Neural cell (in vitro differentiated cells): Measurements from ENCODE around the gene MOBP. TPM values are rescaled to one million over a fixed set of nuclear protein-coding genes. Genes with fewer than 3 reads are reported as not detected.

Experiments used
- H2AFZ ChIP-seq: fragments of 200-600, 300-800 bp; sonication (generic), shearing (Covaris generic); 2 replicates; pipeline ENCODE4 v1.6.0; 2014; ENCODE audit warnings: low read depth, mild to moderate bottlenecking, antibody characterized with exemption, low read length, moderate library complexity
- H3F3A ChIP-seq: fragments of 200-600 bp; shearing (Covaris generic); 2 replicates; pipeline ENCODE4 v1.6.1; 2016; ENCODE audit warnings: mild to moderate bottlenecking, moderate library complexity, mixed read lengths, antibody characterized with exemption, low read length; ENCODE audit not compliant: insufficient read depth, poor library complexity, severe bottlenecking
- H3K27ac ChIP-seq: fragments of 200-600, 300-800 bp; sonication (generic), shearing (Covaris generic); 2 replicates; pipeline ENCODE4 v1.5.1; 2014; ENCODE audit warnings: mild to moderate bottlenecking, low read length, moderate library complexity
- H3K27me3 ChIP-seq: fragments of 300-800, 200-600 bp; sonication (generic), shearing (Covaris generic); 2 replicates; pipeline ENCODE4 v1.6.0; 2014; ENCODE audit warnings: mild to moderate bottlenecking, low read depth, low read length, moderate library complexity; ENCODE audit not compliant: insufficient read depth
- H3K36me3 ChIP-seq: fragments of 300-800, 200-600 bp; sonication (generic), shearing (Covaris generic); 2 replicates; pipeline ENCODE4 v1.5.1; 2014; ENCODE audit warnings: mild to moderate bottlenecking, antibody characterized with exemption, low read length, moderate library complexity; ENCODE audit not compliant: insufficient read depth
- H3K4me2 ChIP-seq: fragments of 300-800, 200-600 bp; sonication (generic), shearing (Covaris generic); 2 replicates; pipeline ENCODE4 v1.6.0; 2014; ENCODE audit warnings: mild to moderate bottlenecking, low read length
- H3K4me3 ChIP-seq: fragments of 300-800, 200-600 bp; sonication (generic), shearing (Covaris generic); 2 replicates; pipeline ENCODE4 v1.5.1; 2014; ENCODE audit warnings: mild to moderate bottlenecking, low read length, moderate library complexity
- H3K79me2 ChIP-seq: fragments of 200-600 bp; shearing (Covaris generic); replicated peaks from 2 replicates; pipeline ENCODE4 v1.6.0; 2014; ENCODE audit warnings: mild to moderate bottlenecking, low read length, moderate library complexity; ENCODE audit not compliant: insufficient read depth
- H3K9ac ChIP-seq: fragments of 300-800, 200-600 bp; sonication (generic), shearing (Covaris generic); 2 replicates; pipeline ENCODE4 v1.6.1; 2016; ENCODE audit warnings: mild to moderate bottlenecking, low read length, mixed read lengths
- H3K9me2 ChIP-seq: fragments of 200-600 bp; shearing (Covaris generic); 2 replicates; pipeline ENCODE4 v1.6.1; 2016; ENCODE audit warnings: mild to moderate bottlenecking, low read length, mixed read lengths; ENCODE audit not compliant: insufficient read depth
- H3K9me3 ChIP-seq: fragments of 200-600, 300-800 bp; sonication (generic), shearing (Covaris generic); 2 replicates; pipeline ENCODE4 v1.6.1; 2016; ENCODE audit warnings: mild to moderate bottlenecking, mixed run types, low read length, moderate library complexity, mixed read lengths
- H4K20me1 ChIP-seq: fragments of 200-600 bp; shearing (Covaris generic); 2 replicates; pipeline ENCODE4 v1.6.1; 2016; ENCODE audit warnings: mild to moderate bottlenecking, mixed run types; ENCODE audit not compliant: insufficient read depth
- CTCF ChIP-seq: fragments of 450-650 bp; IDR thresholded peaks from 2 replicates; pipeline ENCODE4 v1.5.1; 2014; ENCODE audit warnings: antibody characterized with exemption, mild to moderate bottlenecking, moderate library complexity; ENCODE audit not compliant: poor library complexity, severe bottlenecking
- EP300 ChIP-seq: fragments of 450-650 bp; conservative IDR thresholded peaks from 2 replicates; pipeline ENCODE4 v1.6.1; 2014; ENCODE audit warnings: antibody characterized with exemption, mild to moderate bottlenecking, moderate library complexity; ENCODE audit not compliant: poor library complexity, severe bottlenecking
- EZH2 ChIP-seq: fragments of 200-600, 300-800 bp; shearing (Covaris generic), sonication (generic); IDR thresholded peaks from 2 replicates; pipeline ENCODE4 v1.6.1; 2014; ENCODE audit warnings: antibody characterized with exemption, low read length, borderline replicate concordance, mild to moderate bottlenecking; ENCODE audit not compliant: insufficient read depth, poor library complexity, severe bottlenecking
- MXI1 ChIP-seq: fragments of 450-650 bp; conservative IDR thresholded peaks from 2 replicates; pipeline ENCODE4 v1.6.1; 2014; ENCODE audit warnings: antibody characterized with exemption, mild to moderate bottlenecking; ENCODE audit not compliant: poor library complexity, severe bottlenecking
- POLR2AphosphoS5 ChIP-seq: IDR thresholded peaks from 2 replicates; pipeline ENCODE4 v1.6.1; 2012
- RAD21 ChIP-seq: fragments of 450-650 bp; conservative IDR thresholded peaks from 2 replicates; pipeline ENCODE4 v1.6.1; 2014; ENCODE audit warnings: antibody characterized with exemption, mild to moderate bottlenecking, moderate library complexity
- SMC3 ChIP-seq: fragments of 450-650 bp; conservative IDR thresholded peaks from 2 replicates; pipeline ENCODE4 v1.6.1; 2014; ENCODE audit warnings: antibody characterized with exemption, mild to moderate bottlenecking, moderate library complexity; ENCODE audit not compliant: poor library complexity
- TAF1 ChIP-seq: IDR thresholded peaks from 2 replicates; pipeline ENCODE4 v1.6.1; 2012; ENCODE audit warnings: low read depth
- polyA plus RNA-seq: library from polyadenylated mRNA; depleted of rRNA; stranded (reverse); fragments of >200 nt; gene quantifications from 2 replicates; pipeline ENCODE4 v1.2.3, GENCODE V29; 2014
- TF ChIP-seq, protein P1 (sequence below): IDR thresholded peaks from 2 replicates; pipeline ENCODE4 v1.6.1; 2012; ENCODE audit warnings: borderline replicate concordance

The MOBP gene
- polyA plus RNA-seq, 1 donor from 2014 or later: not detected

GRCh38 chr3:39491733-39492350 is 24.4 kb downstream of the MOBP start:
- H3K79me2 ChIP-seq: no peaks in the 10 kb centered on the region
- no peak overlapping the region for H3K27ac ChIP-seq
- H3K9ac ChIP-seq: no peak overlapping the region
- H3K36me3 ChIP-seq: no peaks in the 10 kb centered on the region
- H3K4me2 ChIP-seq: no peak overlapping the region
- H3K27me3 ChIP-seq: no peaks in the 10 kb centered on the region
- H3K4me3 ChIP-seq: no peak overlapping the region
- no peaks in the 10 kb centered on the region for H3K9me3 ChIP-seq
- H3F3A ChIP-seq: no peaks in the 10 kb centered on the region
- H3K9me2 ChIP-seq: no peaks in the 10 kb centered on the region
- TF ChIP-seq CTCF (no peak), POLR2AphosphoS5 (no peak), EP300 (no peak), MXI1 (no peak), TAF1 (no peak), SMC3 (no peak), EZH2 (no peak), RAD21 (no peak)
- TF ChIP-seq, protein P1, sequence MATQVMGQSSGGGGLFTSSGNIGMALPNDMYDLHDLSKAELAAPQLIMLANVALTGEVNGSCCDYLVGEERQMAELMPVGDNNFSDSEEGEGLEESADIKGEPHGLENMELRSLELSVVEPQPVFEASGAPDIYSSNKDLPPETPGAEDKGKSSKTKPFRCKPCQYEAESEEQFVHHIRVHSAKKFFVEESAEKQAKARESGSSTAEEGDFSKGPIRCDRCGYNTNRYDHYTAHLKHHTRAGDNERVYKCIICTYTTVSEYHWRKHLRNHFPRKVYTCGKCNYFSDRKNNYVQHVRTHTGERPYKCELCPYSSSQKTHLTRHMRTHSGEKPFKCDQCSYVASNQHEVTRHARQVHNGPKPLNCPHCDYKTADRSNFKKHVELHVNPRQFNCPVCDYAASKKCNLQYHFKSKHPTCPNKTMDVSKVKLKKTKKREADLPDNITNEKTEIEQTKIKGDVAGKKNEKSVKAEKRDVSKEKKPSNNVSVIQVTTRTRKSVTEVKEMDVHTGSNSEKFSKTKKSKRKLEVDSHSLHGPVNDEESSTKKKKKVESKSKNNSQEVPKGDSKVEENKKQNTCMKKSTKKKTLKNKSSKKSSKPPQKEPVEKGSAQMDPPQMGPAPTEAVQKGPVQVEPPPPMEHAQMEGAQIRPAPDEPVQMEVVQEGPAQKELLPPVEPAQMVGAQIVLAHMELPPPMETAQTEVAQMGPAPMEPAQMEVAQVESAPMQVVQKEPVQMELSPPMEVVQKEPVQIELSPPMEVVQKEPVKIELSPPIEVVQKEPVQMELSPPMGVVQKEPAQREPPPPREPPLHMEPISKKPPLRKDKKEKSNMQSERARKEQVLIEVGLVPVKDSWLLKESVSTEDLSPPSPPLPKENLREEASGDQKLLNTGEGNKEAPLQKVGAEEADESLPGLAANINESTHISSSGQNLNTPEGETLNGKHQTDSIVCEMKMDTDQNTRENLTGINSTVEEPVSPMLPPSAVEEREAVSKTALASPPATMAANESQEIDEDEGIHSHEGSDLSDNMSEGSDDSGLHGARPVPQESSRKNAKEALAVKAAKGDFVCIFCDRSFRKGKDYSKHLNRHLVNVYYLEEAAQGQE: no peak
- H2AFZ ChIP-seq: no peak overlapping the region
- no peaks in the 10 kb centered on the region for H4K20me1 ChIP-seq

GRCh38 chr3:39494781-39495180 is 27.3 kb downstream of the MOBP start:
- Histone ChIP-seq H3K27me3 (no peaks in the 10 kb centered on the region), H2AFZ (no peak overlapping the region), H3K9me2 (no peaks in the 10 kb centered on the region), H4K20me1 (no peaks in the 10 kb centered on the region), H3K4me2 (no peak overlapping the region), H3K9me3 (no peaks in the 10 kb centered on the region), H3K4me3 (no peak overlapping the region), H3F3A (no peaks in the 10 kb centered on the region), H3K9ac (no peak overlapping the region), H3K36me3 (no peaks in the 10 kb centered on the region), H3K27ac (no peak overlapping the region), H3K79me2 (no peaks in the 10 kb centered on the region)
- TF ChIP-seq, protein P1: no peak
- TF ChIP-seq POLR2AphosphoS5 (no peak), CTCF (no peak), EP300 (no peak)
